K562 (cell line): ENCODE measurements around the gene CELA1. TPM values are rescaled to one million over a fixed set of nuclear protein-coding genes. Genes with fewer than 3 reads are reported as not detected.
A peak's percentile ranks its signal among the peaks of the same experiment; 100 is the strongest.

Source experiments
- ARNT ChIP-seq, 2 experiments: fragments of 450-650 bp; IDR thresholded peaks; 2 replicates each; pipeline ENCODE4 v1.6.1; 2016; ENCODE audit warnings: mild to moderate bottlenecking in 1 of 2
- HLTF ChIP-seq: fragments of 450-650 bp; IDR thresholded peaks from 2 replicates; pipeline ENCODE4 v1.6.1; 2016
- KDM4B ChIP-seq, 2 experiments: fragments of 450-650 bp in 1 of 2; sonication (generic) in 1 of 2; IDR thresholded peaks; 2 replicates each; pipeline ENCODE4 v1.6.1; 2016 to 2017; ENCODE audit warnings: borderline replicate concordance in 2 of 2, antibody characterized with exemption in 1 of 2, low read depth in 1 of 2, mild to moderate bottlenecking in 1 of 2
- NFE2L1 ChIP-seq: fragments of 450-650 bp; IDR thresholded peaks from 2 replicates; pipeline ENCODE4 v1.6.1; 2016; ENCODE audit warnings: missing genetic modification characterization, low read depth, mild to moderate bottlenecking, missing compliant biosample characterization, moderate library complexity, borderline replicate concordance
- RB1 ChIP-seq: fragments of 450-650 bp; IDR thresholded peaks from 2 replicates; pipeline ENCODE4 v1.6.1; 2017; ENCODE audit warnings: low read depth, mild to moderate bottlenecking
- SIX5 ChIP-seq, 2 experiments: IDR thresholded peaks; 2 replicates each; pipeline ENCODE4 v1.6.1; 2011; ENCODE audit warnings: low read length in 2 of 2, borderline replicate concordance in 1 of 2, low read depth in 1 of 2, mild to moderate bottlenecking in 1 of 2, moderate library complexity in 1 of 2; ENCODE audit not compliant: insufficient read depth in 1 of 2
- STAG1 ChIP-seq: sonication (generic); formaldehyde crosslinking; IDR thresholded peaks from 2 replicates; pipeline ENCODE4 v1.5.0; 2020; ENCODE audit warnings: missing genetic modification reagents, borderline replicate concordance
- TCF7L2 ChIP-seq: fragments of 150-350 bp; IDR thresholded peaks from 2 replicates; pipeline ENCODE4 v1.6.1; 2016; ENCODE audit warnings: low read depth, mild to moderate bottlenecking, low read length, moderate library complexity
- ZBTB17 ChIP-seq: fragments of 450-650 bp; formaldehyde crosslinking; IDR thresholded peaks from 2 replicates; pipeline ENCODE4 v1.4.0; 2020; ENCODE audit warnings: mild to moderate bottlenecking
- ZSCAN29 ChIP-seq: fragments of 450-650 bp; IDR thresholded peaks from 2 replicates; pipeline ENCODE4 v1.6.1; 2017
- polyA plus RNA-seq, 8 experiments: library from polyadenylated mRNA; depleted of rRNA in 4 of 8; stranded (reverse) in 5 of 8; unstranded in 3 of 8; fragments of >200 nt; fragmentation: Nextera tagmentation in 2 of 8; fragmentation: Illumina TruSeq in 1 of 8; extraction: Ambion mirVana in 2 of 8; extraction: Trizol in 1 of 8; gene quantifications; 2 replicates each; pipeline versions ENCODE4 v1.2.1 to v1.2.3, GENCODE V29; 2011 to 2014; ENCODE audit warnings: inconsistent platforms in 1 of 8, missing spikeins in 1 of 8
- total RNA-seq, 7 experiments: library from RNA; depleted of rRNA in 6 of 7; stranded (reverse); fragments of >200 nt in 6 of 7; fragmentation: Illumina TruSeq in 2 of 7; extraction: Trizol in 2 of 7; gene quantifications; 2 replicates each; pipeline versions ENCODE4 v1.2.1 to v1.2.3, GENCODE V29; 2011 to 2021; ENCODE audit warnings: low replicate concordance in 1 of 7
- TF ChIP-seq, protein P1 (sequence below): fragments of 450-650 bp; IDR thresholded peaks from 2 replicates; pipeline ENCODE4 v1.6.1; 2016; ENCODE audit warnings: mild to moderate bottlenecking
- TF ChIP-seq, protein P2 (sequence below), 2 experiments: fragments of 450-650 bp; formaldehyde crosslinking in 1 of 2; IDR thresholded peaks; 2 replicates each; pipeline versions ENCODE4 v1.4.0 to v1.6.1; 2014 to 2020; ENCODE audit warnings: mild to moderate bottlenecking in 2 of 2, borderline replicate concordance in 1 of 2, low read depth in 1 of 2
- TF ChIP-seq, protein P3 (sequence below): fragments of 150-350 bp; conservative IDR thresholded peaks from 2 replicates; pipeline ENCODE4 v1.6.1; 2014; ENCODE audit warnings: low read length

Gene CELA1
- total and polyA plus RNA-seq, 9 of the 15 experiments (the other 6 are each of a cell fraction or from before 2014, with no cell fraction given): 0.06 to 0.27 (median 0.22) TPM; not detected in 6

DNA sequence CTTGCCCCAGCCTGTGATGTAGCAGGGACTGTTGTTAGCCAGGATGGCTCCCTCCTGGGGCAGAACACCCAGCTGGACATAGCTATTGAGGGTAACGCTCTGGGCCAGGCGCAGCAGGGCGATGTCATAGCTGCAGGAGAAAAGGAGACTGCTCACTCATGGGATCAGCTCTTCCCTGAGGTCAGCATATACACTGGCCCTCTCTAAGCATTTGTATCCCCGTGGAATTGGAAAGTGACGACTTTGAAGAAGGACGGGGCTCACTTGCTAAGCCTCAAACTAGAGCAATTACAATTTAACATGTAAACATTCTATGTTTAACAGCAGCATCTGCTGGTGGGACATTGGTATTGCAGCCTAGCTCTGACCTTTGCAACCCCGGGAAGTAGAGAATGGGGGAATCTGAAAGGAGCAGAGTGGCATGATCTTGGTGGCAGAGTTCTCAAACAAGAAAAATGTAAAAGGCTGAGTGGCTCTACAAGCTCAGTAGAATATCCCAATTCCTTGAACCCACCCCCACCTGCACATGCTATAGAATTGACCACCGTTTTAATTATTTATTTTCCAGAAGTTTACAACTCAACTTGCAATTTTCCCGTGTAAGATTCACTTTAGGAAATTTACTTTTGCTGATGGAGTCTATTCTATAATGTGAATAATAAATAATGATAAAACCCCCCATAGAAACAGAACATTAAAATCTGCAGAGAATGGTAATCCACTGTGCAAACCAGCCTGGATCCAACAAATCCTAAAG is 5.0 kb downstream of the CELA1 start (continued):
- TF ChIP-seq ARNT (IDR thresholded peaks at IDR 0.05) (peak in 1 of 2 experiments; percentile 53; a peak in 1 of 4 replicates), ZBTB17 (CRISPR knock-in tag) (0 out of 2 replicates have a peak, but pooled peaks have one; percentile 45), HLTF (0 out of 2 replicates have a peak, but pooled peaks have one; percentile 19), ZSCAN29 (no peak), TCF7L2 (no peak), SIX5 (IDR thresholded peaks at IDR 0.05; ENCODE audit: borderline replicate concordance in 1 of 2, insufficient read depth in 1 of 2, low read depth in 1 of 2, low read length in 2 of 2) (no peak), NFE2L1 (no peak), RB1 (peak; percentile 43; the same call in 1 of the 2 replicates), STAG1 (CRISPR knock-in tag) (peak; percentile 82; the same call in 1 of the 2 replicates), KDM4B (IDR thresholded peaks at IDR 0.05; ENCODE audit: borderline replicate concordance in 2 of 2, low read depth in 1 of 2) (no peak)
- TF ChIP-seq, protein P1, sequence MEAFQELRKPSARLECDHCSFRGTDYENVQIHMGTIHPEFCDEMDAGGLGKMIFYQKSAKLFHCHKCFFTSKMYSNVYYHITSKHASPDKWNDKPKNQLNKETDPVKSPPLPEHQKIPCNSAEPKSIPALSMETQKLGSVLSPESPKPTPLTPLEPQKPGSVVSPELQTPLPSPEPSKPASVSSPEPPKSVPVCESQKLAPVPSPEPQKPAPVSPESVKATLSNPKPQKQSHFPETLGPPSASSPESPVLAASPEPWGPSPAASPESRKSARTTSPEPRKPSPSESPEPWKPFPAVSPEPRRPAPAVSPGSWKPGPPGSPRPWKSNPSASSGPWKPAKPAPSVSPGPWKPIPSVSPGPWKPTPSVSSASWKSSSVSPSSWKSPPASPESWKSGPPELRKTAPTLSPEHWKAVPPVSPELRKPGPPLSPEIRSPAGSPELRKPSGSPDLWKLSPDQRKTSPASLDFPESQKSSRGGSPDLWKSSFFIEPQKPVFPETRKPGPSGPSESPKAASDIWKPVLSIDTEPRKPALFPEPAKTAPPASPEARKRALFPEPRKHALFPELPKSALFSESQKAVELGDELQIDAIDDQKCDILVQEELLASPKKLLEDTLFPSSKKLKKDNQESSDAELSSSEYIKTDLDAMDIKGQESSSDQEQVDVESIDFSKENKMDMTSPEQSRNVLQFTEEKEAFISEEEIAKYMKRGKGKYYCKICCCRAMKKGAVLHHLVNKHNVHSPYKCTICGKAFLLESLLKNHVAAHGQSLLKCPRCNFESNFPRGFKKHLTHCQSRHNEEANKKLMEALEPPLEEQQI: 0 out of 2 replicates have a peak, but pooled peaks have one; percentile 7
- TF ChIP-seq, protein P2, sequence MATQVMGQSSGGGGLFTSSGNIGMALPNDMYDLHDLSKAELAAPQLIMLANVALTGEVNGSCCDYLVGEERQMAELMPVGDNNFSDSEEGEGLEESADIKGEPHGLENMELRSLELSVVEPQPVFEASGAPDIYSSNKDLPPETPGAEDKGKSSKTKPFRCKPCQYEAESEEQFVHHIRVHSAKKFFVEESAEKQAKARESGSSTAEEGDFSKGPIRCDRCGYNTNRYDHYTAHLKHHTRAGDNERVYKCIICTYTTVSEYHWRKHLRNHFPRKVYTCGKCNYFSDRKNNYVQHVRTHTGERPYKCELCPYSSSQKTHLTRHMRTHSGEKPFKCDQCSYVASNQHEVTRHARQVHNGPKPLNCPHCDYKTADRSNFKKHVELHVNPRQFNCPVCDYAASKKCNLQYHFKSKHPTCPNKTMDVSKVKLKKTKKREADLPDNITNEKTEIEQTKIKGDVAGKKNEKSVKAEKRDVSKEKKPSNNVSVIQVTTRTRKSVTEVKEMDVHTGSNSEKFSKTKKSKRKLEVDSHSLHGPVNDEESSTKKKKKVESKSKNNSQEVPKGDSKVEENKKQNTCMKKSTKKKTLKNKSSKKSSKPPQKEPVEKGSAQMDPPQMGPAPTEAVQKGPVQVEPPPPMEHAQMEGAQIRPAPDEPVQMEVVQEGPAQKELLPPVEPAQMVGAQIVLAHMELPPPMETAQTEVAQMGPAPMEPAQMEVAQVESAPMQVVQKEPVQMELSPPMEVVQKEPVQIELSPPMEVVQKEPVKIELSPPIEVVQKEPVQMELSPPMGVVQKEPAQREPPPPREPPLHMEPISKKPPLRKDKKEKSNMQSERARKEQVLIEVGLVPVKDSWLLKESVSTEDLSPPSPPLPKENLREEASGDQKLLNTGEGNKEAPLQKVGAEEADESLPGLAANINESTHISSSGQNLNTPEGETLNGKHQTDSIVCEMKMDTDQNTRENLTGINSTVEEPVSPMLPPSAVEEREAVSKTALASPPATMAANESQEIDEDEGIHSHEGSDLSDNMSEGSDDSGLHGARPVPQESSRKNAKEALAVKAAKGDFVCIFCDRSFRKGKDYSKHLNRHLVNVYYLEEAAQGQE (IDR thresholded peaks at IDR 0.05; ENCODE audit: borderline replicate concordance): peak; percentile 94
- TF ChIP-seq, protein P2 (CRISPR knock-in tag; IDR thresholded peaks at IDR 0.05; ENCODE audit: low read depth): no peak
- TF ChIP-seq, protein P3, sequence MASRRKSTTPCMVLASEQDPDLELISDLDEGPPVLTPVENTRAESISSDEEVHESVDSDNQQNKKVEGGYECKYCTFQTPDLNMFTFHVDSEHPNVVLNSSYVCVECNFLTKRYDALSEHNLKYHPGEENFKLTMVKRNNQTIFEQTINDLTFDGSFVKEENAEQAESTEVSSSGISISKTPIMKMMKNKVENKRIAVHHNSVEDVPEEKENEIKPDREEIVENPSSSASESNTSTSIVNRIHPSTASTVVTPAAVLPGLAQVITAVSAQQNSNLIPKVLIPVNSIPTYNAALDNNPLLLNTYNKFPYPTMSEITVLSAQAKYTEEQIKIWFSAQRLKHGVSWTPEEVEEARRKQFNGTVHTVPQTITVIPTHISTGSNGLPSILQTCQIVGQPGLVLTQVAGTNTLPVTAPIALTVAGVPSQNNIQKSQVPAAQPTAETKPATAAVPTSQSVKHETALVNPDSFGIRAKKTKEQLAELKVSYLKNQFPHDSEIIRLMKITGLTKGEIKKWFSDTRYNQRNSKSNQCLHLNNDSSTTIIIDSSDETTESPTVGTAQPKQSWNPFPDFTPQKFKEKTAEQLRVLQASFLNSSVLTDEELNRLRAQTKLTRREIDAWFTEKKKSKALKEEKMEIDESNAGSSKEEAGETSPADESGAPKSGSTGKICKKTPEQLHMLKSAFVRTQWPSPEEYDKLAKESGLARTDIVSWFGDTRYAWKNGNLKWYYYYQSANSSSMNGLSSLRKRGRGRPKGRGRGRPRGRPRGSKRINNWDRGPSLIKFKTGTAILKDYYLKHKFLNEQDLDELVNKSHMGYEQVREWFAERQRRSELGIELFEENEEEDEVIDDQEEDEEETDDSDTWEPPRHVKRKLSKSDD: 0 out of 2 replicates have a peak, but pooled peaks have one; percentile 46
